Measurements from ENCODE around the gene SURF2.

GRCh38 chr9:133382507-133383141, 26.3 kb downstream of the SURF2 start:
- TF ChIP-seq EZH2 (IDR thresholded peaks at IDR 0.05) (no peak), POLR2AphosphoS5 (IDR thresholded peaks at IDR 0.05; ENCODE audit: borderline replicate concordance, low read depth, low read length) (no peak), FOXP2 (optimal IDR thresholded peaks at IDR 0.05; ENCODE audit: control extremely low read depth, extremely low read length, insufficient read depth) (no peak)
